ENCODE data around the gene APLF.
A peak's percentile ranks its signal among the peaks of the same experiment; 100 is the strongest.
"Not testable (repeated sequence)": the region's sequence is repeated elsewhere in the genome, so short reads cannot be mapped to it uniquely, and the experiment has no call there.

The APLF gene

DNA sequence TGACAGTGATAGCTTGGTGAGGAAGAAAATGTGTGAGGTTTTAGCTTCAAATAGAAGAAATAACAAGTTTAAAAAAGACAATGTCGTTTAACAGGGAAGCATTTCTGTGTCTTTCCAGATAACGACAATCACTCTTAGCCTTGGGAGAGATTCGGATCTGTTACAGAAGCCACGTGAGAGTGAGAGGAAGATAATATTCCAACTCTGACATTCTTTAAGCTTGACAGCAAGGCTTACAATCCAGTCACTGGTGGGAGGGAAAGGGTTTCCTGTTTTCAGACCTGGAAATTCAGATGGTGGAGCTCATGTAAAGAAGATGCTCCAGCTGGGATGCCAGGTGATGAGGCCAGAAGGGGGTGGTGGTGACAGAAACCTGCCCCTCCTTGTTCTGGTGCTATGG is 31.1 kb upstream of the APLF start:
- no peak overlapping the region for H3K9ac ChIP-seq
- TF ChIP-seq, protein P1, sequence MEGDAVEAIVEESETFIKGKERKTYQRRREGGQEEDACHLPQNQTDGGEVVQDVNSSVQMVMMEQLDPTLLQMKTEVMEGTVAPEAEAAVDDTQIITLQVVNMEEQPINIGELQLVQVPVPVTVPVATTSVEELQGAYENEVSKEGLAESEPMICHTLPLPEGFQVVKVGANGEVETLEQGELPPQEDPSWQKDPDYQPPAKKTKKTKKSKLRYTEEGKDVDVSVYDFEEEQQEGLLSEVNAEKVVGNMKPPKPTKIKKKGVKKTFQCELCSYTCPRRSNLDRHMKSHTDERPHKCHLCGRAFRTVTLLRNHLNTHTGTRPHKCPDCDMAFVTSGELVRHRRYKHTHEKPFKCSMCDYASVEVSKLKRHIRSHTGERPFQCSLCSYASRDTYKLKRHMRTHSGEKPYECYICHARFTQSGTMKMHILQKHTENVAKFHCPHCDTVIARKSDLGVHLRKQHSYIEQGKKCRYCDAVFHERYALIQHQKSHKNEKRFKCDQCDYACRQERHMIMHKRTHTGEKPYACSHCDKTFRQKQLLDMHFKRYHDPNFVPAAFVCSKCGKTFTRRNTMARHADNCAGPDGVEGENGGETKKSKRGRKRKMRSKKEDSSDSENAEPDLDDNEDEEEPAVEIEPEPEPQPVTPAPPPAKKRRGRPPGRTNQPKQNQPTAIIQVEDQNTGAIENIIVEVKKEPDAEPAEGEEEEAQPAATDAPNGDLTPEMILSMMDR (IDR thresholded peaks at IDR 0.05) = no peak
- H3K4me3 ChIP-seq (ENCODE audit: low read depth, low read length) = no peak overlapping the region
- H3K36me3 ChIP-seq (ENCODE audit: control insufficient read depth, insufficient read depth, low read length) = no peaks in the 10 kb centered on the region
- peaks cover 17% of the 10 kb centered on the region for H3K4me1 ChIP-seq
- H3K9me3 ChIP-seq (ENCODE audit: control insufficient read depth, low read length) = no peaks in the 10 kb centered on the region
- no peaks in the 10 kb centered on the region for H3K27me3 ChIP-seq (ENCODE audit: control insufficient read depth, insufficient read depth, low read length)
- H3K27ac ChIP-seq = peak overlapping the region; percentile 45
- peak overlapping the region; percentile 1 for H3K4me2 ChIP-seq (ENCODE audit: low read length)
- peak overlapping the region; percentile 77 for H2AFZ ChIP-seq
- no peaks in the 10 kb centered on the region for H3K79me2 ChIP-seq

DNA sequence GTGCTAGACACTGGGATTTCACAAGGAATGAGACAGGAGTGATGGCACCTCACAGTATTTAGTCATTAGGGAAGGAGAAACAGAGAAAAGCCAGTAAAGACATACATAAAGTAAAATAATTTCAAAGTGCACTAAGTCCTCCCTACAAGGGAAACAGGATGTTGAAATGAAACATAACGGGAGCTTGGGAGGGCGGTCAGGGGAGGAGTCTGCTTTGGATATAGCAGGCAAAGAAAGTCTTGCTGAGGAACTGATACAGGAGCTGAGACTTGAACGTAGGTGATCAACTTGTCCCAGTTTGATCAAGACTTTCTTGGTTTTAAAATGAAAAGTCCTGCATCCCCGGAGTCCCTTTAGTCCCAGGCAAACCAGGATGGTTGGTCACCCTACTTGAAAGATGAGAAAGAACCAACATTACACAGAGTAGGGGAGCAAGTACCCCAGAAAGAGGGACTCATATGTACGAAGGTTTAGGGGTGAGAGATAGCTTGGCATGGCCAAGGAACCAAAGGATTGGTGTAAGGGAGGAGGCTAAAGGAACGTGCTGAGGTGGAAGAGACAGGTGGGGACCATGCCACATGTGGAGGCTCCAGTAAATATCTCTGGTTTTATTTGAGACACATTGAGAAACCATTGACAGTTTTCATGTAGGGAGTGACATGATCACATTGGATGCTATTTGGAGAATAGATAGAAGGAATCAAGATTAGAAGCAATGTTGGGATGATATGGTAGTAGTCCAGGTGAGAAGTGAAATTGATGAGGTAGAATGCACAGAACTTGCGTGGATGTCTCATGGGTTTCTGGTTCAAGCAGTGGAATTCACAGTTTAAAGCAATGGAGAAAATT is 28.7 kb upstream of the APLF start:
- Histone ChIP-seq H3K79me2 (no peaks in the 10 kb centered on the region), H3K27me3 (ENCODE audit: control insufficient read depth, insufficient read depth, low read length) (no peaks in the 10 kb centered on the region), H3K9ac (no peak overlapping the region), H3K36me3 (ENCODE audit: control insufficient read depth, insufficient read depth, low read length) (no peaks in the 10 kb centered on the region), H3K27ac (no peak overlapping the region), H3K4me3 (ENCODE audit: low read depth, low read length) (no peak overlapping the region), H3K4me2 (ENCODE audit: low read length) (no peak overlapping the region), H3K4me1 (peaks cover 17% of the 10 kb centered on the region), H2AFZ (no peak overlapping the region), H3K9me3 (ENCODE audit: control insufficient read depth, low read length) (no peaks in the 10 kb centered on the region)
- TF ChIP-seq, protein P1 (IDR thresholded peaks at IDR 0.05) = no peak

DNA sequence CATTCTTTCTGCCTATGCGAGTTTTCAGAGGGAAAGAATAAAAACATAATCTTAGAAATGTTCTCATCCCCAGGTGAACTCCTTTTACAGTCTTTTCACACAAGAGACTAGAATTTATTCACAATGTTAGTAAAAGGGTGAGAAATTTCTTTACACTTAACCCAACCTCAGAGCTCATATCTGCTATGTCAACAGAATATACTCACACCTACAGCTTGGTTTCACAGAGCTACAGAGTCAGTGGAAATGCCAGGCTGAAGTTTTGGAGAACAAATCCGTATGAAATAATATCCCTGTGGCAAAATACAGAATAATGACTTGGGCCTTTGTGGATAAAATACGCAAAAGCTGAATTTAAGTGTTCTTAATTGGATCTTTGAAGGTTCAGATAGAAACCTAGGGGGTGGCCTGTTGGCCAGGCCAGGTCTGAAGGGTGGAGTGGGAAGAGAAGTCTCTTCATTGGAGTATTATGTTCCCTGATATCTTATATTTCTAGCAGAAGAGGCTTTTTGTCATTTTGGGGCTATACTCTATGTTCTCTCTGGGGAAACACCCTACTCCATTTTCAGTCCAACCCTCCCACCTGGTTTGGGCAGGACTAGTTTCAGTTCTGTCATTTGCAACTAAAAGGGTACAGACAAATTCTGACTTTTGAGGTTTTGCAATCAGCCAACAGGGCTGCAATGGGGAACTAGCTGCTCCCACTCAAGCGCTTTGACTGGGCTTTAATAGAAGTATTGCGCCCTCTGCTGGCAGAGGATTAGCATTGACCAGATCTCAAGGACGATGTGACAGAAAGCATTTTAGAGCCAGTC is 26.0 kb upstream of the APLF start:
- Histone ChIP-seq H3K4me3 (ENCODE audit: low read depth, low read length) (no peak overlapping the region), H3K4me2 (ENCODE audit: low read length) (no peak overlapping the region), H3K9me3 (ENCODE audit: control insufficient read depth, low read length) (no peaks in the 10 kb centered on the region), H3K27ac (no peak overlapping the region), H3K79me2 (no peaks in the 10 kb centered on the region), H3K27me3 (ENCODE audit: control insufficient read depth, insufficient read depth, low read length) (no peaks in the 10 kb centered on the region), H3K9ac (no peak overlapping the region), H3K4me1 (peaks cover 7% of the 10 kb centered on the region), H2AFZ (peak overlapping the region; percentile 5), H3K36me3 (ENCODE audit: control insufficient read depth, insufficient read depth, low read length) (no peaks in the 10 kb centered on the region)
- TF ChIP-seq, protein P1 (IDR thresholded peaks at IDR 0.05) = peak; percentile 91

DNA sequence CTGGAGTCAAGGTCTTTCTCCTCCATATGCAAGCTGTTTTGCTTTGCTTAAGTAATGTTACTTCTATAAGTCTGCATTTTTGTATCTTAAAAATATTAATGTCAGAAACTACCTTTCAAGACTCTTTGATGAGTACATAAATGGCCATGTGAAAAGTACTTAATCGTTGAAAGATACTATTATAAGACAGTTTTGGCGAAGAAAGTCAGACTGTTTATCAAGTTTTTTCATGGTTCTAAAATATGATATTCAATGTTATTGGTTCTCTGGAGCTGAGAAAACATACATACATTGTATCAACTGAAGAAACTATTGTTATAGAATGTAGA is 25.4 kb upstream of the APLF start:
- no peak overlapping the region for H3K27ac ChIP-seq
- H3K4me1 ChIP-seq = peaks cover 2% of the 10 kb centered on the region
- no peaks in the 10 kb centered on the region for H3K27me3 ChIP-seq (ENCODE audit: control insufficient read depth, insufficient read depth, low read length)
- no peak overlapping the region for H3K9ac ChIP-seq
- peak overlapping the region; percentile 5 for H2AFZ ChIP-seq
- TF ChIP-seq, protein P1 (IDR thresholded peaks at IDR 0.05) = no peak
- no peak overlapping the region for H3K4me2 ChIP-seq (ENCODE audit: low read length)
- no peak overlapping the region for H3K4me3 ChIP-seq (ENCODE audit: low read depth, low read length)
- no peaks in the 10 kb centered on the region for H3K9me3 ChIP-seq (ENCODE audit: control insufficient read depth, low read length)
- H3K79me2 ChIP-seq = no peaks in the 10 kb centered on the region
- H3K36me3 ChIP-seq (ENCODE audit: control insufficient read depth, insufficient read depth, low read length) = no peaks in the 10 kb centered on the region

DNA sequence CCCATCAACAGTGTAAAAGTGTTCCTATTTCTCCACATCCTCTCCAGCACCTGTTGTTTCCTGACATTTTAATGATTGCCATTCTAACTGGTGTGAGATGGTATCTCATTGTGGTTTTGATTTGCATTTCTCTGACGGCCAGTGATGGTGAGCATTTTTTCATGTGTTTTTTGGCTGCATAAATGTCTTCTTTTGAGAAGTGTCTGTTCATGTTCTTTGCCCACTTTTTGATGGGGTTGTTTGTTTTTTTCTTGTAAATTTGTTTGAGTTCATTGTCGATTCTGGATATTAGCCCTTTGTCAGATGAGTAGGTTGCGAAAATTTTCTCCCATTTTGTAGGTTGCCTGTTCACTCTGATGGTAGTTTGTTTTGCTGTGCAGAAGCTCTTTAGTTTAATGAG is 21.0 kb upstream of the APLF start:
- H3K4me2 ChIP-seq (ENCODE audit: low read length); H3K36me3 ChIP-seq (ENCODE audit: control insufficient read depth, insufficient read depth, low read length); H3K9ac ChIP-seq; H3K27ac ChIP-seq; H3K27me3 ChIP-seq (ENCODE audit: control insufficient read depth, insufficient read depth, low read length); H3K4me3 ChIP-seq (ENCODE audit: low read depth, low read length); H3K79me2 ChIP-seq; H2AFZ ChIP-seq; H3K9me3 ChIP-seq (ENCODE audit: control insufficient read depth, low read length); H3K4me1 ChIP-seq: not testable (repeated sequence)
